Kidney tubule cell (primary cell): ENCODE measurements around the gene ZNF836.
"Not testable (repeated sequence)": the region's sequence is repeated elsewhere in the genome, so short reads cannot be mapped to it uniquely, and the experiment has no call there.

ENCODE experiments used
- DNase-seq: peaks from one replicate; pipeline ENCODE4 v3.0.0-alpha.2; 2018; ENCODE audit warnings: low spot score

ZNF836 gene

GRCh38 chr19:52171321-52172169 lies at the start of gene ZNF836:
ZNF836 (minus strand) TSS chr19:52171621; CDS start chr19:52168072, 3,549 bp downstream.
- DNase-seq: peak; percentile 78

GRCh38 chr19:52221031-52221430 lies 49.6 kb upstream of the ZNF836 start:
- DNase-seq: no peak

DNA sequence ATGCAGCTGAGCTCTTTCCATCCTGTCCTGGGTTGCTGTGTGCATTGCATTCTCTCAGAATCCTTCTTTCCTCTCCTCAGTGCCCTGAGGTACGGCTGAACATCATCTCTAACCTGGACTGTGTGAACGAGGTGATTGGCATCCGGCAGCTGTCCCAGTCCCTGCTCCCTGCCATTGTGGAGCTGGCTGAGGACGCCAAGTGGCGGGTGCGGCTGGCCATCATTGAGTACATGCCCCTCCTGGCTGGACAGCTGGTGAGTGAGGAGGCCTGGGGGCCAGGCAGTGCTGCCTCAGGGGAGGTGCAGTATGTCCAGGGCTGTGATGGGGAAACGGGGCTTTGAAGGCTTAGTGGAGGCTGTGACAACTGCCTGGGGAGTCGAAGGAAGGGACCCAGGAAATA lies 48.2 kb upstream of the ZNF836 start:
- no peak for DNase-seq

- no peak for DNase-seq
Observed at GRCh38 chr19:52217576-52217975, 46.2 kb upstream of the ZNF836 start.

DNA sequence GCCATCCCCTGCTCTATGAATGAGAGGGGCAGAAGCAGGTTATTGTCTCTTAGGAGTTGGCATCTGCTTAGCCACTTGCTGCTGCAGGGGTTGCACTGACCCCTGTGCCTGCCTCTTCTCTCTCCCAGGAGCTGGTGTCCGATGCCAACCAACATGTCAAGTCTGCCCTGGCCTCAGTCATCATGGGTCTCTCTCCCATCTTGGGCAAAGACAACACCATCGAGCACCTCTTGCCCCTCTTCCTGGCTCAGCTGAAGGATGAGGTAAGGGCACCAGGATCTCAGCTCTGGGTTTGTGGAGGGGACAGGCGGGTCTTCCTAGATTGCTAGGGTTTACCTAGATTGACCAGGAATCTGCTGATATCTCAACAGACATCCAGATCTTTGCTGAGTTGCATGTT lies 45.0 kb upstream of the ZNF836 start:
- no peak for DNase-seq

DNA sequence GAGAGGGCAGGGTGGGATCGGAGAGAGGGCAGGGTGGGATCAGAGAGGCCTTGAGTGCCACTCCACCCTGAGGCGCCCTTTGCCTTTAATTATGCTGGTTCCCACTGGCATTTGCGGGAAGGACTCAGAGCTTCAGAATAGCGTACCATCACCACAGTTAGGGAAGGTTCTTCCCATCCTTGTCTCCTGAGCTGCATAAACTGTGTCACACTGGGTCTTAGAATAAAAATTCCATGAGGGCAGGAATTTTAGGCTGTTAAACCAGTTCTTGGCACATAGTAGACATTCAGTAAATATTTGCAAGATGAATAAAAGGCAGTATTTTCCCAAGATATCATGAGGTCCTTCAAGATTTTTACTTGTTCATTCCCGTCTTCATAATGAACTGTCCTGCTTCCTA lies 42.8 kb upstream of the ZNF836 start:
- no peak for DNase-seq

GRCh38 chr19:52212572-52213255 lies 41.3 kb upstream of the ZNF836 start:
- DNase-seq: no peak

DNA sequence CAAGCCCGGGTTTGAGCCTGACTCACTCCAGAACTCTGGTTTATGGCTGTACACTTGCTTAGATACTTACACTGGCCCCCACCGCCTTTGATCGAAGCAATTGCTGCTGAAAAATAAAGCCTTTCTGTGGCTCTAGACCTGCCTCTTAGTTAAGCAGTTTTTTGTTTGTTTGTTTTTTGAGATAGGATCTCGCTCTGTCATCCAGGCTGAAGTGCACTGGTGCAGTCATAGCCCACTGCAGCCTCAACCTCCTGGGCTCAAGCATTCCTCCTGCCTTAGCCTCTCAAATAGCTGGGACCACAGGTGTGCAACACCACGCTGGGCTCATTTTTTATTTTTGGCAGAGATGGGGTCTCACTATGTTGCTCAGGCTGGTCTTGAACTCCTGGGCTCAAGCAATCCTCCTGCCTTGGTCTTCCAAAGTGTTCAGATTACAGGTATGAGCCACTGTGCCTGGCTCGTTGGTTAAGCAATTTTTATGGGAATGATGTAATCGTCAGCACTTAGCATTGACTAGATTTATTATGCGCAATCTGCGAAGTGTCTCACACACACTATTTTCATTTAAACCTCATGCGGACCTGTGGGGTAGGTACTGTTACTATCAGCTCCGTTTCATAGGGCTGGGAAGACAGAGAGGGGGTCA lies 40.6 kb upstream of the ZNF836 start:
- no peak for DNase-seq

DNA sequence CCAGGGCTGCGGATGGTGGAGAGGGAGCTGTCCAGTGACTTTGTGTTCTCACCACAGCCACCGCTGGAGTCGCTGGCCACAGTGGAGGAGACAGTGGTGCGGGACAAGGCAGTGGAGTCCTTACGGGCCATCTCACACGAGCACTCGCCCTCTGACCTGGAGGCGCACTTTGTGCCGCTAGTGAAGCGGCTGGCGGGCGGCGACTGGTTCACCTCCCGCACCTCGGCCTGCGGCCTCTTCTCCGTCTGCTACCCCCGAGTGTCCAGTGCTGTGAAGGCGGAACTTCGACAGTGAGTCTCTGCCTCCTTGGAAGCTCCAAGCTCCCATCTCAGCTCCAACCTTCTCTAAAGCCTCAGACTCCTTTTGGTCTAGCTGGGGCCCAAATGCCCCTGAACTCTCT lies 39.8 kb upstream of the ZNF836 start:
- no peak for DNase-seq

DNA sequence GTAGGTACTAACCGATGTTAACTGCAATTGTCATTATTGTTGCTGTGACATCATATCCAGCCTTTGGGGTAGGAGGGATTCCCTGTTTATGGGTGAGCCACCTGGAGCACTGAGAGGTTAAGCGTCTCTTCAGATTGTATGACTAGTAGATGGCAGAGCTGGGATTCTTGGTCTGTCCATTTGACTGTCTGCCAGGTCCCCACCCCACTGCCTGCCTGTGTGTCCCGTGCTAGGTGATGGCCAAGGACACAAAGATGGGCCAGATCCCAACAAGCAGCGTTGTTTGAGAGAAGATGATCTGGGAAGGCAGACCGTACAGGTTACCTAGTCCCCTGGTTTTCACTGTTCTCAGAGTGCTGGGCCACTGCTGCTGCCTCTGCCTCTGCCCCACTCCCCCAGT lies 35.1 kb upstream of the ZNF836 start:
- no peak for DNase-seq

DNA sequence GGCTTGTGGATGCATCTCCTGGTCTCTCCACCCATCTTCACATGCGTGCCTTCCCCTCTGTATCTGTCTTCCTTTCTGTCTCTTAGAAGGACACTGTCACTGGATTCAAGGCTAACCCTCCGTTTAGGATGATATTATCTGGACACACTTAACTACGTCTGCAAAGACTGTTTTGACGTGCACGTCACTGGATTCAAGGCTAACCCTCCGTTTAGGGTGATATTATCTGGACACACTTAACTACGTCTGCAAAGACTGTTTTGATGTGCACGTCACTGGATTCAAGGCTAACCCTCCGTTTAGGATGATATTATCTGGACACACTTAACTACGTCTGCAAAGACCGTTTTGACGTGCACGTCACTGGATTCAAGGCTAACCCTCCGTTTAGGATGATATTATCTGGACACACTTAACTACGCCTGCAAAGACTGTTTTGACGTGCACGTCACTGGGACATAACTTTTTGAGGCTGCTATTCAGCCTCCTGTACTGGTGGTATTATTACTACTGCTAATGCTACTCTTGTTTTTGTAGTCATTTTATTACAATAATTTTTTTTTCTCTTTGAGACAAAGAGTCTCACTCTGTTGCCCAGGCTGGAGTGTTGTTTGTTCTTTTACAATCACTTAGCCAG lies 29.5 kb upstream of the ZNF836 start:
- DNase-seq: not testable (repeated sequence)

DNA sequence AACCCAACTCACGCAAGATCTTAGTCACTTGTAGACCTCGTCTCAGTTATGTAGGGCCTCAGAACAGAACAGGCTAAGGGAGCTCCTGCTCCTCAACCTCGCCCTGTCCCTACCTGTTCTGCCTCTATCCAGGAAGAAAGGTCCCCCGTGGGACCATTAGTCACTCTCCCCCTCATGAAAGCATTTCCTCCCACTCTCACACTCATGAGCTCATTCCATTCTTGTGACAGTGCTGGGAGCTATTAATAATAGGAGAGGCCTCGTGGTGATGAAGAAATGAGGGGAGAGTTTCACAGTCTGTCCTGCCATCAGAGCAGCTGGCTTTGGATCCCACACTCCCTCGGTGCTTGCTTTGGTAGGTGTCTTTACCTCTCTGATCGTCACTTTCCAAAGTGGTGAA lies 28.6 kb upstream of the ZNF836 start:
- DNase-seq: peak; percentile 72

DNA sequence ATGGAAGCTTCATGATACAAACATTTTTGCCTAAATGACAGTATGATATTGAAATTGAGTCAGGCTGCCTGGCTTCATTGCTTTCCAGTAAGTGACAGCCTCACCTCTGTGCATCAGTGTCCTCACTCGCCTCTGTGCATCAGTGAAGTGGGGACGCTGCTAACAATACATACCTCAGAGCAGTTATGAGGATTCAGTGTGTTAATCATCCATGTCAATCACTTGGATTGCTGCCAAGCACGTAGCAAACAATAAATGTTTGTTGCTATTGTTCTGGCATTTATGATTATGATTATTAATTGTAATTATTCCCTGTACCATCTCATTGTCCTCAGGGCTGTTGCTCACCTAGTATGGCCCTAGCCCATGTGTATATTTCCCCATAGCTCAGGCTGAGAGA lies 27.3 kb upstream of the ZNF836 start:
- DNase-seq: peak; percentile 34

DNA sequence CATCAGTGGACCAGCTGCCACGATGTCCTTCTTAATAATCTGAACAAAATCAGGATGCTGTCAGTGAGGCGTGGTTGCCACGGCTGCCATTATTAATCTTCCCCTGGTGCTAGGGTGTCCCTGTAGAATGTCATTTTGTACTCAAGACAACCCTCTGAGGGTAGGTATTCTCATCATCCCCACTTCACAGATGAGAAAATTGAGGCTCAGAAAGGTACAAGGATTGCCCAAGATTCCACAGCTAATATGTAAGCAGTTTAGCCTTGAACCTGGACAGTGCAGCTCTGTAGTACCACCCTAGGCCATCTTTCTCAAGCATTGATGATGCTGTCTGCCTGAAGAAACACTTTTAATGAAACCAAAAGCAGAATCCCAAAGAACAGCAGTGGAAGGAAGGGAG lies 26.5 kb upstream of the ZNF836 start:
- DNase-seq: no peak

- no peak for DNase-seq
Observed at GRCh38 chr19:52196256-52196967, 25.0 kb upstream of the ZNF836 start.

GRCh38 chr19:52191951-52192350 lies 20.5 kb upstream of the ZNF836 start:
- no peak for DNase-seq

DNA sequence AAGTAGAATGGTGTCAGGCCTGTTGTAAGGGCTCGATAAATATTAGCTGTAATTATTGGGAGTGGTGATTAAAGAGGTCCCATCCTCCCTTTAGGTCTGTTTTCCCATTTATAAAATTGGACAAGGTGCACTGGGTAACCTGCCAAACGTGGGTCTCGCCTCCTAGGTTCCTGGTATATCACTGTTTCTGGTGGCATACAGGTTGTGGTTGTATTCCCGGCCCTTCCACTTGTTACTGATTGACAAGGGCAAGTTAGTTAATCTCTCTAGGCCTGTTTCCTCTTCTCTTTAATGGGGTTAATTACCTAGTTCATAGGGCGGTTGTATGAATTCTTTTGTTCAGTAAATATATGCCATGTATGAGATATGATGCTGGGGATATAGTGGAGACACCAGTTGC lies 20.0 kb upstream of the ZNF836 start:
- peak; percentile 50 for DNase-seq

GRCh38 chr19:52190487-52191293 lies 19.3 kb upstream of the ZNF836 start:
- DNase-seq: peak; percentile 56

DNA sequence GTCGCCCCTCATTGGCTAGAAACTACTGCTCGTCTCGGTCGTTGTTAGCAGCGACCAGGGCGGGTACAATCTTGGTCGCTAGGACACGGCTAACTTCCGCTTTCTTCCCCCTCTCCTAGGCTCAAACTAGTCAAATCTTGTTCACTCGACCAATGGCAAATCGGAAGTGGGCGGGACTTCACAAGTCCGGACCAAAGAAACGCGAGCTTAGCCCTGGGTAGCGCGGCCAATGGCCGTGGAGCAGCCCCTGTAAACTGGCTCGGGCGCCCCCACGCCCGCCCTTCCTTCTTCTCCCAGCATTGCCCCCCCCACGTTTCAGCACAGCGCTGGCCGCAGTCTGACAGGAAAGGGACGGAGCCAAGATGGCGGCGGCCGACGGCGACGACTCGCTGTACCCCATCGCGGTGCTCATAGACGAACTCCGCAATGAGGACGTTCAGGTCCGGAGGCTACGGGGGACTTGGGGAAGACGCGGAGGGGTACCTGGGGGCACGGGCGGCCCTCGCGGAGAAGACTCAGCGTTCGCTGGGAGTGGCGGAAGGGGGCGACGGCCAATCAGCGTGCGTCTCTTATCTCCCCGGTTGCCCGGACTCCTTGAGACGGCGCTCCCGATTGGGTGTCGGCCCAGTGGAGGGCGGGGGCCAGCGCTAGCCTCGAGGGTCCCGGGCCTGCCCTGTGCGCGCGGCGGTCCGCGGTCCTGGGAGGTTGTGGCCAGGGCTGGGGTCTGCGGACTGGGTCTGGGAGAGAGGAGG lies 18.5 kb upstream of the ZNF836 start, which contains the start of gene PPP2R1A:
Gene PPP2R1A, plus strand, starts transcription at position 318 of the 752 bp plus-strand sequence. Its CDS starts 45 bp downstream, at position 363.
- DNase-seq: peak; percentile 100
